Fibroblast of upper back skin (primary cell): ENCODE results near the gene IZUMO4.

Experiments
- DNase-seq: peaks from one replicate; pipeline ENCODE4 v3.0.0-alpha.2; 2013

IZUMO4 gene

DNA sequence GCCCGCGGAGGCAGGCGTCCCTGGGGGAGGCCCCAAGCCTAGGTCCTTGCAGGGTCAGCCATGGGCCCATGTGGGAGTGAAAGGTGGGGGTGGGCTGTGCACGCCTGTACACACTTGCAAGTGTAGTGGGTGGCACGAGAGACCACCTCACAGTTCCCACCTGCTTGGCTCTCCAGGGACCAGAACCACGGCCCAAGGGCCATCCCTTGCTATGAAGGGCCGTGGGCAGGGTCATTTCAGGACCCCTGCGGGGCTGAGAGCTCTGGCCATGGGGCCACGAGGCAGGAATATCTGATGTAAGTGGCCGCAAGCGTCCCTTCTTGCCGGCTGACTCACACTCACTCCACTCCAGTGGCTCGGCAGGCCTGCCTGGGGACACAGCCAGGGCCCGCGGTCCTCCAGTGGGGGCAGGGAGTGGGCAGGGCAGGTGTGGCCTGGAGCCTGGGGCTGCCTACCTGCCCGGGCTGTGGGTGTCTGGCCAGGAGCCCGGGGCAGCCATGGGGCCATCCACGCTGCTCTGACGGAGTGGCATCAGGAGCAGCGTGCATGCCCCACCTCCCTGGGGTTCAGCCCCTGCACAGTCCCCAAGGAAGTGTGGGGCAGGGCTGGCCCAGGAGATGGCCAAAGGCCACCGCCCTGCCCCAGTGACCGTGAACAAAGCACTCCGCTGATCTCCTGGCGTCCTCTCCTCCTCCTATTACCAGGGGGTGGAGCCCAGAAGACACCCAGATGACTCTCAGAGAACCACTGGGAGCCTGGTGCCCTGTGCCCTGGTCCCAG is 37.1 kb upstream of the IZUMO4 start:
- peak; percentile 84 for DNase-seq

DNA sequence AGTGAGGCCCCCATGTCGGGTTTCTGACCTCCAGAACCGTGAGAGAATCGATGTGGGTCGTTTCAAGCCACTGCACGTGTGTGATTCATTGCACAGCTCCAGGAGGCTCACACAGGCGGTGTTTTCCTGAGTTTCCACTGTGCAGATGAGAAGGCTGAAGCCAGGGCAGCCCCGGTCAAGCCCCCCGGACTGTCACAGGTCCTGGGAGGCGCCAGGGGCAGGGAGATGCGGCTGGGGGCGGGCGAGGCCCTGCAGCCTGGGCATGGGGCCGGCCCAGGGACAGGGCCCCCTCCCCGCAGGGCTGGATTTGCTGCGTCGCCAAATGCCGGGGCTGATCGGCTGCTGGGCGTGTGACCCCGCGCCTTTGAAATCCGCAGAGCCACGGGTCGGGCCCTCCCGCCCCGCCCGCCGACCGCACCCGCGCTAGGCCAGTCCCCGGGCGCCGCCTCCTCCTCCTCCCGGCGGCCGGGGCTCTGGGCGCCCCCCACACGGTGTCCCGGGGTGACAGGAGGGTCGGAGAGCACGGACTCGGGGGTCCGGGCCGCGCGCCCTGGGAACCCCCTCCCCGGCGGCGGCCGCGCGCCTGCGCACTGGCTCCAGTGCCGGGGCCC is 35.7 kb upstream of the IZUMO4 start:
- peak; percentile 56 for DNase-seq

GRCh38 chr19:2061495-2062388 is 35.0 kb upstream of the IZUMO4 start:
- DNase-seq: peak; percentile 98

- no peak for DNase-seq
Measured at GRCh38 chr19:2062389-2062729, 34.4 kb upstream of the IZUMO4 start.

GRCh38 chr19:2062770-2063169 is 33.9 kb upstream of the IZUMO4 start:
- DNase-seq: no peak

DNA sequence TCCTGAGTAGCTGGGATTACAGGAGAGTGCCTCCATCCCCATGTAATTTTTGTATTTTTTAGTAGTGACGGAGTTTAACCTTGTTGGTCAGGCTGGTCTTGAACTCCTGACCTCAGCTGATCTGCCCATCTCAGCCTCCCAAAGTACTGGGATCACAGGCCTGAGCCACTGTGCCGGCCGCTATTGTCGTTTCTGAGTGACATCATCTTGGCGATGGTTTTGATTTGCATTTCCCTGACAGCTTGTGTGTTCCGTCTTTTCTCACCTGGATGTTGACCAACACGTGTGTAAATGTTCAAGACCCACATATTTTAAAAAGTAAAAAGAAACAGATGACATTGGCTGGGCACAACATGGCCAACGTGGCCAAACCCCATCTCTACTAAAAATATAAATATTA is 32.9 kb upstream of the IZUMO4 start:
- DNase-seq: no peak

- no peak for DNase-seq
Measured at GRCh38 chr19:2064395-2064787, 32.3 kb upstream of the IZUMO4 start.

DNA sequence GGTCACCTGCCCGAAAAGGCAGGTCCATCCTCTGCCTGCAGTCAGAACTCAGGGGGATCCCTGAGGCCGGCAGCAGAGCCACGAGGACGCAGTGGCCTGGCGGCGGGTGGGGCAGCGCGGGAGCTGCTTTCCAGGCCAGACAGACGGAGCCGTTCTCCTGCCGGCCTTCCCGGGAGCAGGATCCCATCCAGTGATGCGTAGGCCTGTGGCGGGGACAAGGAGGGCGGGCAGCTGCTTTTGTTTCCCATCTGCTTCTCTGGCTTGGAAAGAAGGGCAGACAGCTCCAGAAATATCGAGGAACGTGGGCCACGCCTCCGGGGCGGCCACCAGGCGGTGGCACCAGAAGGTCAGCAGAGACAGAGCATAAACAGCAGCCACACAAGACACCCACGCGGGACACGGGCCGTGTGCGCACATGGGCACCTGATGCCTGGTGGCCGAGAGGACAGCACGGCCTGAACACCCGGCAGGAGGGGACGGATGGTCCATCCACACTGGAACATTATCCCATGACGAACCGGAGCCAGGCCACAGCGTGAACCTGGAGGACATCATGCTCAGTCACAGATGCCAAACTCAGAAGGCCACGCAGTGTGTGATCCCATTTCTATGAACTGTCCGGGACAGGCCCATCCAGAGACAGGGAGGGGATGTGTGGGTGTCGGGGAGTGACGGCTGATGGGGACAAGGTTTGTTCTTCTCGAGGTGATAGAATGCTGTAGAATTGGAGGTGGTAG is 31.8 kb upstream of the IZUMO4 start:
- DNase-seq: no peak

DNA sequence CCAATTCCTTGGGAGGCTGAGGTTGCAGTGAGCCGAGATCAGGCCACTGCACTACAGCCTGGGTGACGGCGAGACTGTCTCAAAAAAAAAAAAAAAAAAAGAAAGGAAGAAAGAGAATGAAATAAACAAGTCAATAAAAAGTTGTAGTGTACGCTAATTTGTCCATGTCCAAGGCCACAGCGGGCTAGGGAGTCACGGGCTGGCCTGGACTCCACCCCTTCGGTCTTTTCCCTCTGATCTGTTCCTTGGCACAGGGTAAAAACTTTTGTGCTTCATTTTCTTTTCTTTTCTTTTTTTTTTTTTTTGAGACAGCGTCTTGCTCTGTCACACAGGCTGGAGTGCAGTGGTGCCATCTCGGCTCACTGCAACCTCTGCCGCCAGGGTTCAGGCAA is 26.3 kb upstream of the IZUMO4 start:
- DNase-seq: no peak

DNA sequence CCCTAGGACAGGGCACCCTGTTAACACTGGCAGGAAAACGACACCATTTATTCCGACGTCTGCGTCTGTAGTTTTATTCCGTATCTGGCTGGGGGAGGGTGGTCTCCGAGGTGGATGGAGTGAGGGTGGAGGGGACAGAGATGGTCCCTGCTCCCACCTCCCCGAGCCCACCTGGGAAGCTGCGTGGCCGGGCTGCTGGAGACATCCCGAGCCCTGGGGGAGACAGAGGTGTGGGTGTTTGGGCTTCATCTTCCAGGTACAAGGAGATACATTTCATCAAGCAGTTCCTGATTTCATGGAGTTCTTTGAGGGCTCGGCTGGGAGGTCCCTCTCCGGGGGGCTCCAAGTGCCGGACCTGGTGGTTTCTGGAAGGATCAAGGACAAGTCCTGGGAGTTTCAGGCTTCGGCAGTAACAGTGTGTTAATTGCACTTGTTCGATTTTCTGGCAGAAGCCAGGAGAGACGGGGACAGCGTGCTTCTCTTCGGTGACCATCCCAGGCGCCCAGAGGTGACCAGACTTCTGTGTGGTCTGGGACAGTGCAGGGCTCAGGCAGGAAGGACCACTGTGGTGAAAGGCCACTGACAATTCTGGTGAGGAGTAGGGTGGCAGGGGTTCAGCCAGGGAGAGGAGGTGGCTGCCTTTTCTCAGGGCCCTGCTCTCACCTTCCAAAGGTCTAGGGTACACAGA is 25.6 kb upstream of the IZUMO4 start:
- DNase-seq: no peak

DNA sequence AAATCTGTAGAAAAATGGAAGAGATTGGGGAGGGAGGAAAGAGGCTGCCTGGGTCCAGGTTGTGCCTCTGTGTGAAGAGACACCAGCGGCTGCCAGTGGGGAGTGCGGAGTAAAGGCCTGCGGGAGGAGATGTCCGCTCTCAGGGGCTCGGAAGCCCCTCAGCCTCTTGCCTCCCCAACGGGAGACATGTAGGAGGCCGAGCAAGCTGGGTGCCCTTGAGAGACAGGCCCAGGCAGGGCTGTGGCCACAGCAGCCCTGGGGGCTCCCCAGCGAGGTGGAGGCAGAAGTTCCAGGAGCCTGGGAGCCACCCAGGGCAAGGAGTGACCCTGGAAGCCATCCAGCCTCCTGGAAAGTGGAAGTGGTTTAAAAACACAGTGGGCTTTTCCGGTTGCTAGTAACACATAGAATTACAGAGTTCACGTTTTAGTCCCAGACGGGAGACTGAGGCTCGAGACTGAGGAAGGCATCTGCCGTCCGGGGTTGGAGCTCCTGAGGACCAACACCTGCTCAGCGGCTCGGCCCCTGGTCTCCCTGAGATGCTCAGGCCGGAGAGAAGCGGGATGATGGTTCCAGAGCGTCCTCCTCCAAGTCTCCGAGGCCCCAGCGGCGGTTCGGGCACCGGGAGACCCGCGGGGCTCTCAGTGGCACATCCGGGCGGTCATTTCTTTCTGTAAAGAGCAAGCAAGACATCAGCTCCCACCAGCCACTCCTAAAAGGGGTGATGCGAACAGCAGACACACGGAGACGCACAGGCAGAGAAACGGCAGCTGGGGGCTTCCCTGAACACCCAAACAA is 23.8 kb upstream of the IZUMO4 start:
- no peak for DNase-seq

- no peak for DNase-seq
Measured at GRCh38 chr19:2076526-2076944, 20.2 kb upstream of the IZUMO4 start.

DNA sequence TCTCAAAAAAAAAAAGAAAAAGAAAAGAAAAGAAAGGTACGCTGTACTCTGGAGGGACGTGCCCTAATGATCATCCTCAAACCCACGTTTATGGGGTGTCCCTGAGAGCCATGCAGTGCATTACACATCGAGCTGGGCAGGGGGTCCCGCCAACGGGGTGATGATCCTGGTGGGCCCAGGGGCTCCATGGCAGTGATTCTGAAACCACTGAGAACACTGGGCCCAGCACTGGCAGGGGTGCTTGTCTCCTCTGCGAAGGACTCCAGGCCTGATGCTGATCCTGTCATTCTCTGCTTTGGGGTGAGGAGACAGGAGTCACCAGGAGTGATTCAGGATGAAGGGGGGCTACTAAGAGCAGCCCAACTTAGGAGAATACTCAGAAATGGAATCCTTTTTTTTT is 19.3 kb upstream of the IZUMO4 start:
- no peak for DNase-seq

DNA sequence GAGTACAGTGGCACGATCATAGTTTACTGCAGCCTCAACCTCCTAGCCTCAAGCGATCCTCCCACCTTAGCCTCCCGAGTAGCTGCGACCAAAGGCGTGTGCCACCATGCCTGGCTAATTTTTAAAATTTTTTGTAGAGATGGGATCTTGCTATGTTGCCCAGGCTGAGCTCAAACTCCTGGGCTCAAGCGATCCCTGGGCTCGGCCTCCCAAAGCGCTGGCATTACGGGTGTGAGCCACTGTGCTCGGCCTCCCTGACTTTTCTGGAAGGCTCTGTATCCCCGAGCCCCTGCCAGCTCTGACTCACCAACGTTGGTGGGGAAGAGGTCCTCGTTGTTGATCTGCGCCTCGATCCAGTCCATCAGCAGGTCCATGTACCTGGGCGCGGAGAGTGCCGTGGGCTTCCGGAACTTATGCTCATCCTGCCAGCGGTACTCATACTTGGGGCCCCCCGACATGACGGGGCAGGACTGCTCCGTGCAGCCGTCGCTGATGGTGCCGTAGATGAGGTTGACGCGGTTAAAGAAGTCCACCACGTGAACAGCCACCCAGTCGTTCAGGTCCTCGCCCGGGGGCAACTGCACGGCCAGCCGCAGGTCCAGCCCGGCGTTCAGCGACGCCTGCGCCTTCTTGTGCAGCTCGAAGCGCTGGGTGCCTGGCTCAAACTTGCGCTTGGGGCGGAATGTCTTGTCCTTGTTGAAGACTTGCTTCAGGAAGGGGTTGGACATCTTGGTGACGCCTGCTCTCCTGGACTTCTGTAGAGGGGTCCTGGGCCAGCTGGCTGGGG is 18.7 kb upstream of the IZUMO4 start:
- no peak for DNase-seq

DNA sequence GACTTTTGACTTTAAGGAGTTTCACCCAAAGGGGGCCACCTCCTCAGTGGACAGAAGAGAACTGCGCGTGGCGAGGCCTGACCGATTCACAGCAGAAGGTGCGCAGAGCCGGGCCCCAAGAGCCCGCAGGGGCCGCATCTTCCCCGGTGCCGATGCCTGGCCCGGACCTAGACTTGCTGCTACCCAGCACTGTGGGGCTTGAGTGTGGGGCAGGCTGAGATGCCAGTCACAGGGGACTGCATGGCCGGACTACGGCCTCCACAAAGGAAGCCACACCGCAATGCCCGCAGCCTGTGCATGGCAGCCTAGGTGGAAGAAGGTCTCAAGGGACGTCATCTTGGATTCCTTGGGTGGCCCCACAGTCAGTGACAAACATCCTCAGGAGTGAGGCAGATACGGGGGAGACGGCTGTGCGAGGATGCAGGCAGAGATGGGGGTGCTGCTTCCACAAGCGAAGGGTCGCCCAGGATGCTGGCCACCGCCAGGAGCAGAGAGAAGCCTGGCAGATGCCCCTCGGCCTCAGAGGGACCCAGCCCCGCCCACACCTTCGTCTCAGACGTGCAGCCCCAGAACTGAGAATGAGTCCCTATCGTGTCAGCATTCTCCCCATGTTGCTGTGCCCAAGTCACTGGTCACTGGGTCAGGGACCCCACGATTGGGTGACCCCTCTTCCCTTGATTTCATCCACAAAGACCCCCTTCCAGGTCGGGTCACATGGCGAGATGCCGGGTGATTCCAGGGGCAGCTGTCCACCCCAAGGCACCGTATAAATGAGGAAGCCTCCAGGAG is 17.4 kb upstream of the IZUMO4 start:
- DNase-seq: no peak

GRCh38 chr19:2079865-2080301 is 16.8 kb upstream of the IZUMO4 start:
- no peak for DNase-seq

GRCh38 chr19:2080336-2080988 is 16.3 kb upstream of the IZUMO4 start:
- DNase-seq: no peak

DNA sequence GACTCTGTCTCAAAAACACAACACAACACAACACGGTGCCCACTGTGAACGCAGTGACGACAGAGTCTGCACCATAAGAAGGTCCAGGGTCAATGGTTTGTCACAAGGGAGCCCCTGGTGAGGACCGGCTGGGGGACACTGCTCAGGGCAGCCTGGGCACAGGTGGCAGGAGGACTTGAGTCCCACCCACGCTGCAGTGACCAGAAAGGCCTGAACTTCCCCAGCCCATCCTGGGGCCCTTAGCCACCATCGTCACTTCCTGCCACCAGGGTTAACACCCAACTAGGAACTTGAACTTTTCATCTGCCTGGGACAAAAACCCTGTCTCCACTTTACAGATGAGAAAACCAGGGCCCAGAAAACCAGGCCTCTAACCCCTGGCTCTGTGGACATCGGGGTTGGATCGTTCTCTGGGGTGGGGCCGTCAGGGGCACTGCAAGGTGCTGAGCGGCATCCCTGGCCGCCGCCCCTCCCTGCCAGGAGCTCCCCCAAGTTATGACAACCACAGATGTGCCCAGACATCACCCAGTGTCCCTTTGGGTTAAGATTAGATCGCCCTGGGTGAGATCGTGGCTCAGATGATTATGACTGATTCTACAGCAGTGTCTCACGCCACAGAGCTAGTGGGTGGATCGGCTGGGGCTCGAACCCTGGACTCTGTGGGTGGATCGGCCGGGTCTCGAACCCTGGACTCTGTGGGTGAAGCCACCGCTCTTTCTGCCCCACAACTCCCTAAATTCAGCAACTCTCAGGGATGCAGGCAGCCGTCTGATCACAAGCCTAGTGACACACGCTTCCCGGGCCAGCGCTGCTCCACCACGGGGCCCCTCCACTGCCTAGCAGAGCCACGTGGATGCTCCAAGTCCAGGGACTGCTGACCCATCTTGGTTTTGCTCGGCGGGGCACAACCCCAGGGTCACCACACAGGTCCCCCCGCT is 14.6 kb upstream of the IZUMO4 start:
- DNase-seq: no peak
